Liver (tissue), 9 donors: ENCODE measurements around the gene TTC22. TPM values are rescaled to one million over a fixed set of nuclear protein-coding genes. Genes with fewer than 3 reads are reported as not detected.

Source experiments
- DNase-seq: peaks from one replicate; pipeline ENCODE4 v3.0.0-alpha.2; 2017; ENCODE audit warnings: low spot score
- H3K27ac ChIP-seq, 2 donors: one replicate each; pipeline ENCODE4 v1.7.0; 2013; ENCODE audit warnings: inconsistent platforms in 2 of 2, low read length in 2 of 2, control low read depth in 1 of 2, low read depth in 1 of 2, mild to moderate bottlenecking in 1 of 2
- H3K27me3 ChIP-seq, 4 donors: one replicate each; pipeline versions ENCODE4 v1.6.1 to v1.7.0; 2013; ENCODE audit warnings: low read length in 3 of 4, inconsistent platforms in 1 of 4, mild to moderate bottlenecking in 1 of 4, moderate library complexity in 1 of 4; ENCODE audit not compliant: control insufficient read depth in 4 of 4, insufficient read depth in 4 of 4
- H3K36me3 ChIP-seq, 4 donors: one replicate each; pipeline versions ENCODE4 v1.6.1 to v1.7.0; 2013; ENCODE audit warnings: low read length in 3 of 4, mild to moderate bottlenecking in 3 of 4, low read depth in 1 of 4, moderate library complexity in 1 of 4; ENCODE audit not compliant: control insufficient read depth in 4 of 4, insufficient read depth in 3 of 4
- H3K4me1 ChIP-seq, 4 donors: one replicate each; pipeline versions ENCODE4 v1.6.1 to v1.7.0; 2013; ENCODE audit warnings: low read length in 3 of 4, mild to moderate bottlenecking in 3 of 4, moderate library complexity in 1 of 4; ENCODE audit not compliant: control insufficient read depth in 4 of 4, insufficient read depth in 4 of 4
- H3K4me3 ChIP-seq, 3 donors: one replicate each; pipeline versions ENCODE4 v1.6.1 to v1.7.0; 2013; ENCODE audit warnings: low read length in 3 of 3, control low read depth in 1 of 3, low read depth in 1 of 3, mild to moderate bottlenecking in 1 of 3
- H3K9ac ChIP-seq, 2 donors: one replicate each; pipeline ENCODE4 v1.7.0; 2013; ENCODE audit warnings: low read length in 2 of 2, mild to moderate bottlenecking in 2 of 2, moderate library complexity in 2 of 2, control low read depth in 1 of 2, low read depth in 1 of 2
- H3K9me3 ChIP-seq, 4 donors: one replicate each; pipeline versions ENCODE4 v1.6.1 to v1.7.0; 2013; ENCODE audit warnings: low read length in 3 of 4; ENCODE audit not compliant: control insufficient read depth in 4 of 4
- ATF3 ChIP-seq: IDR thresholded peaks from 2 replicates; pipeline ENCODE4 v1.6.1; 2016; ENCODE audit warnings: antibody characterized with exemption
- CTCF ChIP-seq: fragments of 150-350 bp; IDR thresholded peaks from 2 replicates; pipeline ENCODE4 v1.5.1; 2017; ENCODE audit warnings: improper control_type of control experiment, low read depth, low read length; ENCODE audit not compliant: missing input control
- EGR1 ChIP-seq, 2 donors: IDR thresholded peaks; 2 replicates each; pipeline ENCODE4 v1.6.1; 2016 to 2018; ENCODE audit warnings: antibody characterized with exemption in 2 of 2, low read depth in 2 of 2
- FOXA1 ChIP-seq: IDR thresholded peaks from 2 replicates; pipeline ENCODE4 v1.6.1; 2016; ENCODE audit warnings: antibody characterized with exemption
- FOXA2 ChIP-seq: IDR thresholded peaks from 2 replicates; pipeline ENCODE4 v1.6.1; 2016; ENCODE audit warnings: antibody characterized with exemption
- GABPA ChIP-seq, 2 donors: IDR thresholded peaks in 1 of 2; conservative IDR thresholded peaks in 1 of 2; 2 replicates each; pipeline ENCODE4 v1.6.1; 2016; ENCODE audit warnings: antibody characterized with exemption in 2 of 2, mild to moderate bottlenecking in 1 of 2, moderate library complexity in 1 of 2
- HNF4A ChIP-seq, 2 donors: conservative IDR thresholded peaks; 2 replicates each; pipeline ENCODE4 v1.6.1; 2016; ENCODE audit warnings: antibody characterized with exemption in 2 of 2, mild to moderate bottlenecking in 2 of 2
- HNF4G ChIP-seq: IDR thresholded peaks from 2 replicates; pipeline ENCODE4 v1.6.1; 2016; ENCODE audit warnings: antibody characterized with exemption
- JUND ChIP-seq, 2 donors: IDR thresholded peaks; 2 replicates each; pipeline ENCODE4 v1.6.1; 2016; ENCODE audit warnings: antibody characterized with exemption in 2 of 2
- MAX ChIP-seq: IDR thresholded peaks from 2 replicates; pipeline ENCODE4 v1.6.1; 2016; ENCODE audit warnings: antibody characterized with exemption
- NR2F2 ChIP-seq: IDR thresholded peaks from 2 replicates; pipeline ENCODE4 v1.6.1; 2016; ENCODE audit warnings: antibody characterized with exemption
- RAD21 ChIP-seq, 2 donors: IDR thresholded peaks; 2 replicates each; pipeline ENCODE4 v1.6.1; 2016; ENCODE audit warnings: antibody characterized with exemption in 2 of 2, mild to moderate bottlenecking in 2 of 2
- REST ChIP-seq: IDR thresholded peaks from 2 replicates; pipeline ENCODE4 v1.6.1; 2016; ENCODE audit warnings: antibody characterized with exemption, mild to moderate bottlenecking
- RXRA ChIP-seq, 2 donors: IDR thresholded peaks; 2 replicates each; pipeline ENCODE4 v1.6.1; 2017 to 2018; ENCODE audit warnings: antibody characterized with exemption in 2 of 2, mild to moderate bottlenecking in 1 of 2
- SP1 ChIP-seq: IDR thresholded peaks from 2 replicates; pipeline ENCODE4 v1.6.1; 2018; ENCODE audit warnings: antibody characterized with exemption, mild to moderate bottlenecking
- TAF1 ChIP-seq: conservative IDR thresholded peaks from 2 replicates; pipeline ENCODE4 v1.6.1; 2016; ENCODE audit warnings: antibody characterized with exemption, mild to moderate bottlenecking
- YY1 ChIP-seq: IDR thresholded peaks from 2 replicates; pipeline ENCODE4 v1.6.1; 2016; ENCODE audit warnings: antibody characterized with exemption, mild to moderate bottlenecking
- ZBTB33 ChIP-seq: IDR thresholded peaks from 2 replicates; pipeline ENCODE4 v1.6.1; 2016; ENCODE audit warnings: antibody characterized with exemption
- WGBS: extraction: QIAGEN DNeasy Blood & Tissue Kit; methylation state at CpG from one replicate; pipeline ENCODE4 v1.1.7; 2013; 5-methylcytosine and 5-hydroxymethylcytosine counted together
- polyA plus RNA-seq, 2 donors: library from polyadenylated mRNA; stranded (reverse) in 1 of 2; unstranded in 1 of 2; fragments of 200-250 nt in 1 of 2; fragments of >200 nt in 1 of 2; fragmentation: Nextera tagmentation in 1 of 2; extraction: Ambion mirVana in 1 of 2; gene quantifications; one replicate each; pipeline versions ENCODE4 v1.2.1 to v1.2.3, GENCODE V29; 2013 to 2015
- total RNA-seq, 2 donors: library from RNA; depleted of rRNA; stranded (reverse); fragments of >200 nt; gene quantifications; one replicate each; pipeline ENCODE4 v1.2.3, GENCODE V29; 2014
- donor health status: healthy.
- donor health status: healthy.
- donor health status: healthy.
- donor health status: healthy.
- donor health status: healthy.

TTC22 gene
- total and polyA plus RNA-seq, 4 donors: 0.96 to 3.5 (median 2.3) TPM

GRCh38 chr1:54826226-54826816, 25.2 kb upstream of the TTC22 start (continued):
- TF ChIP-seq ZBTB33: no peak

GRCh38 chr1:54825696-54826095, 24.6 kb upstream of the TTC22 start:
- Histone ChIP-seq H3K36me3 (no peaks in the 10 kb centered on the region), H3K9me3 (peaks cover 0 to 6% (median 1%) of the 10 kb centered on the region in 4 donors), H3K4me3 (no peak overlapping the region), H3K9ac (no peak overlapping the region), H3K4me1 (no peaks in the 10 kb centered on the region), H3K27ac (no peak overlapping the region), H3K27me3 (no peaks in the 10 kb centered on the region)
- DNase-seq: no peak
- TF ChIP-seq TAF1 (no peak), NR2F2 (no peak), EGR1 (IDR thresholded peaks at IDR 0.05; ENCODE audit: low read depth in 2 of 2) (no peak), SP1 (no peak), GABPA (IDR thresholded peaks at IDR 0.05 in 1 of 2, conservative IDR thresholded peaks at IDR 0.05 in 1 of 2) (no peak), JUND (IDR thresholded peaks at IDR 0.05) (no peak), YY1 (no peak), CTCF (no peak), FOXA1 (no peak), RXRA (IDR thresholded peaks at IDR 0.05) (no peak), MAX (no peak), ATF3 (no peak), FOXA2 (no peak), HNF4A (conservative IDR thresholded peaks at IDR 0.05) (no peak), HNF4G (no peak), RAD21 (IDR thresholded peaks at IDR 0.05) (no peak), REST (no peak), ZBTB33 (no peak)
- 95% methylated on average over 5 of the region's 5 CpGs for WGBS
